ENCODE data around the gene FREM2. TPM values are rescaled to one million over a fixed set of nuclear protein-coding genes. Genes with fewer than 3 reads are reported as not detected.

FREM2 gene, protein sequence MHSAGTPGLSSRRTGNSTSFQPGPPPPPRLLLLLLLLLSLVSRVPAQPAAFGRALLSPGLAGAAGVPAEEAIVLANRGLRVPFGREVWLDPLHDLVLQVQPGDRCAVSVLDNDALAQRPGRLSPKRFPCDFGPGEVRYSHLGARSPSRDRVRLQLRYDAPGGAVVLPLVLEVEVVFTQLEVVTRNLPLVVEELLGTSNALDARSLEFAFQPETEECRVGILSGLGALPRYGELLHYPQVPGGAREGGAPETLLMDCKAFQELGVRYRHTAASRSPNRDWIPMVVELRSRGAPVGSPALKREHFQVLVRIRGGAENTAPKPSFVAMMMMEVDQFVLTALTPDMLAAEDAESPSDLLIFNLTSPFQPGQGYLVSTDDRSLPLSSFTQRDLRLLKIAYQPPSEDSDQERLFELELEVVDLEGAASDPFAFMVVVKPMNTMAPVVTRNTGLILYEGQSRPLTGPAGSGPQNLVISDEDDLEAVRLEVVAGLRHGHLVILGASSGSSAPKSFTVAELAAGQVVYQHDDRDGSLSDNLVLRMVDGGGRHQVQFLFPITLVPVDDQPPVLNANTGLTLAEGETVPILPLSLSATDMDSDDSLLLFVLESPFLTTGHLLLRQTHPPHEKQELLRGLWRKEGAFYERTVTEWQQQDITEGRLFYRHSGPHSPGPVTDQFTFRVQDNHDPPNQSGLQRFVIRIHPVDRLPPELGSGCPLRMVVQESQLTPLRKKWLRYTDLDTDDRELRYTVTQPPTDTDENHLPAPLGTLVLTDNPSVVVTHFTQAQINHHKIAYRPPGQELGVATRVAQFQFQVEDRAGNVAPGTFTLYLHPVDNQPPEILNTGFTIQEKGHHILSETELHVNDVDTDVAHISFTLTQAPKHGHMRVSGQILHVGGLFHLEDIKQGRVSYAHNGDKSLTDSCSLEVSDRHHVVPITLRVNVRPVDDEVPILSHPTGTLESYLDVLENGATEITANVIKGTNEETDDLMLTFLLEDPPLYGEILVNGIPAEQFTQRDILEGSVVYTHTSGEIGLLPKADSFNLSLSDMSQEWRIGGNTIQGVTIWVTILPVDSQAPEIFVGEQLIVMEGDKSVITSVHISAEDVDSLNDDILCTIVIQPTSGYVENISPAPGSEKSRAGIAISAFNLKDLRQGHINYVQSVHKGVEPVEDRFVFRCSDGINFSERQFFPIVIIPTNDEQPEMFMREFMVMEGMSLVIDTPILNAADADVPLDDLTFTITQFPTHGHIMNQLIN (N-terminal part only)
- total RNA-seq, result under 0.01 TPM in 1 of 2 replicates, not detected in the other

DNA sequence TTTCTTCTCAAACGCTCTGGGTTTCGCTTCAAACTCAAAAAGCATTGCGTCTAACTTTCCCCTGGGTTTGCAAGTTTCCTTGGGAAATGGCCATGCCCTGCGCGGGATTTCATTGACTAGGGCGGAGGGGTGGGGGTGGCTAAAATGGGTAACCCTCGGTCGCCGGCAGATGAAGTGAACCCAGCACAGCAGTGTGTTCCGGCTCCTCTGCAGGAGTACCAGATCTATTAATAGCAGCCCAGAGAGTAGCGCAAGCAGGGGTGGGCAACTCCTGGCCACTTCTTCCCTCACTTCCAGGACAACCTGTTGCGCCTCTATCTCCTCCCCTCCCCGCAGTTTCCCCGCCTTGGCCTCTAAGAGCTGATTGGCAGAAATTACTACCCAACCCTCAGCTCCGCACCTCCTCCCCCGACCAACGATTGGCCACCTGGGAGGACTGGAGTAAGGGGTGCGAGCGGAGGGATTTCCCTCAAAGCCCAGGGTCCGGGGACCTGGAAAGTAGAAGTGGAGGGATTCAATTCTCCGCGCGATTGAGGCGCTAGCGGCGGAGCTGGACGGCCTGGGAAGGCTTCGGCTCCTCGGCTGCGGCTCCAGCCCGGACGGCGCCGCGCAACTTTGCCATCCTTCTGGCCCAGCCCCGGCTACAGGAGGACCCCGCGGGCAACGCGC is at the start of gene FREM2:
Gene FREM2 (plus strand): TSS at position 501 of the 669 bp plus-strand sequence. CDS start 268 bp downstream, outside the sequence.
- no peak for DNase-seq (ENCODE audit: low read depth, low spot score)

DNA sequence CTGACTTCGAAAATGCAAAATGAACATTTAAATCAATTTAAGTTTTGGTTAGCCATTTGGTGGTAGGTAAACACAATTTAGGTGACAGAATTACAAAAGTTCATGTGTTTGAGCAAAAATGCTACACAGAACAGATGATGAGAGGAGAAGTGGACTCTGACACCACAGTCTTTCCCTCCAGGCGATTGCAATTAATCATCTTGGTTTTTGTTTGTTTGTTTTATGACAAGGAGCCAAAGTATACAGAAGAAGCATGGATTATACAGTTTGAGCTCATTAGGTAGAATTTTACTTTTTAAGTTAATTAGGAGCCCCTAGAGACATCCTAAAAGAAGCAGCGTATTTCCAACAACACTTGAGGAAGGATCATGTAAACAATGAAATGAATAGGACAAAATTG is 49.3 kb upstream of the FREM2 start:
- no peak for DNase-seq (ENCODE audit: low read depth, low spot score)

DNA sequence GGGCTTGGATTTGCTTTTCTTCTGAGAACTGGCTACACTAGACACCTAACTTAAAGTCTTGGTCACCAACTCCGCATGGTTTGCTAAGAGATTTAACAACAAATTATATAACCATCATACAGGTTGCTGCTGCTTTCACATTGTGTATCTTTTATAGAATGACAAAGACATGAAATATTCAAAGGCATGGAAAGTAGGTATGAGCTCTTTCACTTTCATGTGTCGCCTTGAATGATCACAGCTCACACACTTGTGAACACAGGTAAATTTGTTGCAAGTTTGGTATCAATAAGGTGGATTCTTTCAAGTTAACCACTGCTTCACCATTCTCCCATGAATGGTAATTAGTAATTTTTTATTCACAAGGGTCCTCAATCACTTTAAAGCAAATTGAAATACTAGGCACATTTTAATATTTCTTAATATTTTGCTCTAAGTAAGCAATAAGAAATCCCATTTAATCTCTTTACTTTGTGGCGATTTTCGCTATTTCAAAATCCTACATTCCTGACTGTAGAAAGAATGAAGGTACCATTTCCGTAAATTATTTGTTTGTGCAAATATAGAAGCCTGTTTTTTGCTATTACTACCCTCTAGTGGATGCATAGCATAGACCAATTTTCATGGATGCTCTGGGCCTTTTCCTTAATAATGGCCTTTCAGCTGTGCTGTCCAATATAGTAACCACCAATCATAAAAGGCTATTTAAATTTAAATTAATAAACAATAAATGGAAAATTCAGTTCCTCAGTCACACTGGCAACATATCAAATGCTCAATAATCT is 45.5 kb upstream of the FREM2 start:
- no peak for DNase-seq (ENCODE audit: low read depth, low spot score)

DNA sequence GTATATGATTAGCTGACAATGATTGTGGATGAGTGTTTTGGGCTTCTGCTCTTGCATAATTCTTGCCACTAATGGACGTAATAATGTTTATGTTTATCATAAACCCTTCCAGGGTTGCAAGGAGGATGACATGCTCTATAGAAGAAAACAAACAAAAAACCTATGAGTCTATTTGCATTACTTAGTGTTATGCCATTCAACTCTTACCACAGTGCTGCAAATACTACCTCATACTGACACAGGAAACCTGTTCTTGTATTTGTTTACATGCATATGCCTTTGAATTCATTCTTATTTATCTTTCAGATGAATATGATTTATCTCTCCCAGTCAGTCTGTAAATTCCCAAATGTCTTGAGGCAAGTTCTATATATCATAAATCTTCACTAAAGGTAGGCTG is 39.6 kb upstream of the FREM2 start:
- no peak for DNase-seq (ENCODE audit: low read depth, low spot score)

DNA sequence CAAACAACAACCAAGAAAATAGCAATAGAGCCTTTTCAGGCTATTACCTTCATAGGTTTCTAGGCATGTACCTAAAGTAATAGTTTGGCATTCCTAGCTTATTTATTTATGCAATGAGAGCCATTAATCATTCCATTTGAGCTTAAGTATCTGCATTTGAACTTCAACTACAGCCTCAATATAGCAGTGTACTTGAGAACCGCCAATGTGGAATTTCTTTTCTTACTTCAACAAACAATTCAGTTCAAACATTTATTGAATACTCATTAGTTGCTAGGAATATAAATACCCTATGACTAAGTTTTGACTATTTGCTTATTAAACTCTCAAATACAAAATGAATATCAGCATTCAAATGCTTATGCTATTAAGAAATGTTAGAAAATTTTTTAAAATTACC is 38.0 kb upstream of the FREM2 start:
- no peak for DNase-seq (ENCODE audit: low read depth, low spot score)

DNA sequence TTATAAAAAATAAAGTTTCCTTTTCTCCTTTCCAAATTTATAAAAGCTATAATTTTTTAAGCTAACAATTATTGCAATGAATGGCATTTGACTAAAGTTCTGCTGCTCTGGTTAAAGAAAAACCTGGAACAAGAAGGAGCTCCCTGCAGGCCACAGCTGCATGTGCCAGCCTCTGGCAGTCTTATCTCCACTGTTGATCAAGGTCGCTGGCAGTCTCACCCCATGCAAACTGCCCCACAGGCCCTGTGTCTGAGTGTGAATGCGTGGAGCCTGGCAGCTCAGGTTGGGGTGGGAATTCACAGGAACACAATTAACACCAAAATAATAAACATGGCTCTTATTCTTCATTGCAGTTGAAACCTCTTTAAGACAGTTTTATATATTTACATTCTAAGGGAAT is 30.2 kb upstream of the FREM2 start:
- no peak for DNase-seq (ENCODE audit: low read depth, low spot score)

DNA sequence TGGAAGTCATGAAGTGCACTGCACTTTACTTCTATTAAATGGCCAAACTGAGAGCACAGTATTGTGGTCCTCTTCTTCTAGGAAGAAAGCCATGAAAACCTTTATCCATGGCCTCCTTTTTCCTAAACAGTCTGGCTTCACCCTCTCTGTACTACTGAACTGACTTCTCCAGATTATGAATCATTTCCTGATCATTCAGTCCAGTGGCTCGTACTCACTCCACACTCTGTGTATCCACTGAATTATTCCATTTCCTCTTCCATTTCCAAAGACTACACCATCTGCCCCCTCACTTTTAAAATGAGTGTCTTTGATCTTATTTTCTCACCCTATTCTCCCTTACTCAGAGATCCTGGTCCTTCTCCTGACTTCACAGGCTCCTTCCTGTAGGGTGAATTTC is 29.7 kb upstream of the FREM2 start:
- DNase-seq (ENCODE audit: low read depth, low spot score), result no peak

DNA sequence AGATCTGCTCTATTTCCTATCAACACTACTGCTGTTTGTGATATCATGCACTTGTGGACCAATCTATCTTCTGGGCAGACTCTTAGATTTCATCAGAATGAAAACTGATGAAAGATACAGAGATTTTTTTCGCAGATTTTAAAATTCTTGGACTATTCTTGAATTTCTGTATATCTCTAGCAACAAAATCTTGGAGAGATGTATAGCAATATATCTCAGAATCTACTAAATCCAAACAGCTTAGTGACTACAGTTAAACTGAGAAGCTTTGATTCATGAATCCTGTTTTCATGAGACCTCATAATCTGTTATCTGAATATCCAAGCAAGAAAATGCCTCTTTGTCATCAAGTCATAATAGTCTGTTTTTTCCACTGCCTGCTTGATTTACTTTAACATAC is 28.0 kb upstream of the FREM2 start:
- no peak for DNase-seq (ENCODE audit: low read depth, low spot score)

DNA sequence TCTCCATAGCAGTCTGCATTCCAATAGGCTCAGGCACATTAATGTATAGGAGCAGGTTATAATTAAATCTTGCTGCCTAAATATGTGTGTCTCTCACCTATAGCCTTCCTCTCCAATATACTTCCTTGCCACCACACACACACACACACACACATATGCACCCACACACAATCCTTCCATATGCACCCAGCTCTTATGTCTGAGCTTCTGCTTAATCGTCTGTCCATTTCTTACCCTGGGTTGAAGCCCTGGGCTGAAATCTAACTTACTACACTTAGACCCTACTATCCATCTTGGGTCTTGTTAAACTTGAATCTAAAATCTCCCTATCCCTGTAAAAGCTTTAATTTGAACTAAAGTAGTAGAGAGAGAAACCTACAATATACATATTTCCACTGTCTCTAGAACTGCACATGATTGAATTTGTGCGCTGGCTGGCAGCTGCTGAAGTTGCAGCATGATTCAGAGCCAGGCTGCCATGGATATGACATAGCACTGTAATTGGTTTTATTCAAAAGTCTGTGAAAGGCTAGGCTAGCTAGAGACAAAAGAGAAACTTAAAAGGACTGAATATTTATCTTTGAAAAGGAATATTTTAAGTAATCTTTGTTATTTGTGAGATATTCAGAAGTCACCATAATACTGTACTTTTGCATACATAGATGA is 25.7 kb upstream of the FREM2 start:
- no peak for DNase-seq (ENCODE audit: low read depth, low spot score)

DNA sequence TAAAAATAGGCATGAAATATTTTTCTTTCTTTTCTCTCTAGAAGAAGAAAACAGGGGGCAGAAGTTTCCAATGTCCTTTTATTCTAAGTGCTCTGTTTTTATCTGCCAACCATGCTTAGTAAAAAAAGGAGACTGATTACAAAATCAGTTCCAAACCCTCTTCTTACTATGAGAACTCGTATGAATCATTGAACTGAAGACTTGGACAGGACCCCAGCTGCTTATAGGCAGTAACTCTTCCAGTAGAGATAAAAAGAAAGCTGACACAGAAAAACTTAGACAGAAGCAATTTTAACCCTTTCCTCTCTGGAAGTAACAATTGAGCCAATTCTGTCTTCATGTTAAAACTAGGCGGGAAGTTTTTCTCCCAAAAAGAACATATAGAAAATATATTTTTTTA is 24.5 kb upstream of the FREM2 start:
- DNase-seq (ENCODE audit: low read depth, low spot score), result no peak

DNA sequence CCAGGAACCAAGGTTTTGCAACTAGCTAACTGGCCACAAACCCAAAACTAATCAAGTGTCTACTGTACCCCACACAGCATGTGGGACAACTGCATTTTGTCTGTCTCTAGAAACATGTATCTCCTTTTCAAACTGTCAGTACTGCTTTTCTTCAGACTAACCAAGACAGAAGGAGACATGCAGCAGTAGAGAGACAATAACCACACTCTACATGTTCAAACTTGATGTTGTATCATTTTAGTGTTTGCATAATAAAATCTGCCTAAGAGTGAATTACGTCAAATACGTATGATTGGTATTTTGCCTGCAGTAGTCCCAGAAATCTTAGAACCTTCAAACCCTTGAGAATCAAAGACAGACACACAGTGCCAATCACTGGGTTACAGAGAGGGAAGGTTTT is 22.0 kb upstream of the FREM2 start:
- DNase-seq (ENCODE audit: low read depth, low spot score), result no peak

DNA sequence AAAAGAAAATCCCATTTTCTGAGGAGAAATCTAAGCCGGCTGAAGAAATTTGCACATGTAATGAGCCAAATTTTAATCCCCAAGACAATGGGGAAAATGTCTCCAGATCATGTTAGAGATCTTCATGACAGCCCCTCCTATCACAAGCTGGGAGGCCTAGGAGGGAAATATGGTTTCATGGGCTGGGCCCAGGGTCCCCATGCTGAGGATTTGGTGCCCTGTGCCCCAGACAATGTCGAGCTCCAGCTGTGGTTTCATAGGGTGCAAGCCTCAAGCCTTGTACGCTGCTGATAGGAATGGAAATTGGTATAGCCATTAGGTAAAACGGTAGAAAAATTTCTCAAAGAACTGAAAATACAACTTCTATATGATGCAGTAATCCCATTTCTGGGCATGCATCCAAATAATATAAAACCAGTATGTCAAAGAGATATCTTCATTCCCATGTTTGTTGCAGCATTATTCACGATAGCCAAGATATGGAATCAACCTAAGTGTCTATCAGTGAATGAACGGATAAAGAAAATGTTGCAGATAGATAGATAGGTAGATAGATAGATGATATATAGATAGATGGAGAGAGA is 19.3 kb upstream of the FREM2 start:
- DNase-seq (ENCODE audit: low read depth, low spot score), result no peak

DNA sequence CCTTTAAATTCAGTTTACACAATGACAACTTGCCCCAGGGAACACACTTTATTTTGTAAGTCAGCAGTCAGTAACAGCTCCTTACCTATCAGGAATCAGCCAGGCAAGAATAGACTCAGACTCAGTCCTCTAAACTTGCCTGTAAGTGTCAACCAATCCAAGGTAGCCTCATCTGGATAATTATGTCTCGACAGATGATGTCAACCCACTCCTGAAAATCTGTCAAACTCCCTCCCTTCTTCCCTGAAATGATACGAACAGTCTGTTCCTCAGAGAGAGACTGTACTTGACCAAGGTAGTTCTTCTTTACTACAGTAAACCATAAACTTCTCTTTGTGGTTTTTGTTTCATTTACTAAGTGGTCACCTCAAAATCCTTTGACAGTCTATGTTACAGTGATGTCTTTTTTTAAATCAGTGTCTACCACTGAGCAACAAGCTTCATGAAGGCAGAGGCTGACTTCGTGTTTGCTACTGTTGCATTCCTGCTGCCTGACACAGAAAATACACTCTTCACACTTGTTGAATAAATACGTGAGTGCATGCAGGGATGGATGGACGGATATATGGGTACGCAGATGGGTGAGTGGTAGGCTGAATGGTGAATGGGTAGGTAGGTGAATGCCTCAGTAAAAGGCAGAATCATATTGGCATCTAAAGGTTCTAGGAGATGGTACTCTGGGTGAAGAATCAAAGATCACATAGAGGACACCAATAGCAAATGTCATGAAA is 17.5 kb upstream of the FREM2 start:
- no peak for DNase-seq (ENCODE audit: low read depth, low spot score)

DNA sequence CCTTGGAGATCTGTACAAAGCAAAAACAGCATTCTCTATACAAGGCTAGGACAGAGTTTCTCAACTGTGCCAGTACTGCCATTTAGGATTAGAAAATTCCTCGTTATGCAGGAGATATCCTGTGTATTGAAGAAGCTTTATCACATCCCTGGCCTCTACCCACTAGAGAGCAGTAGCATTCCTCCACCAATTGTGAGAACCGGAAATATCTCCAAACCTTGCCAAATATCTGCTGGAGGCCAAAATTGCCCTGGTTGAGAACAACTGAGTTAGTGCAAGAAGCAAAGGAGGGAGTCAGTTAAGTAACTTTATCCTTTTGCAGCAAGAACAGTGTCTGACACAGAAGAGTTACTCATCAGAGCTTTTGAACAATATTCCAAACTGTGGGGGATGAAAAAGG is 16.2 kb upstream of the FREM2 start:
- DNase-seq (ENCODE audit: low read depth, low spot score), result no peak

DNA sequence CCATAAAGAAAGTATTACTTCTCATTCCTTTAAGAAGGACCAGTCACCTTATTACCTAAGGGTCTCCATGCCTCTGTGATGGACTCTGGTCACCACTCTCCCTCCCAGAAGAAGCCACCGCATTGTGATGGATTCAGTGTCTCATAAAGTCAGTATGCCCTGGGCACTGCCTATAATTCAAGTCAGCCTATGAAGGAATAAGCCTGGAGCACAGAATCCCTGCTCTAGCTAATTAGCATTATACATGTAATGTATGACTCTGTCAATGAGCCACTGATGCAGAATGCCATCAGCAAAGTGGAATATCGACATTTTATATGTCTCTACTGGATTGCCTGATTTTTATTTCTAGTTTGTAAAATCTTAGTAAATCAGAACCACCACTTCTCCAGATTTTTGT is 14.9 kb upstream of the FREM2 start:
- no peak for DNase-seq (ENCODE audit: low read depth, low spot score)

DNA sequence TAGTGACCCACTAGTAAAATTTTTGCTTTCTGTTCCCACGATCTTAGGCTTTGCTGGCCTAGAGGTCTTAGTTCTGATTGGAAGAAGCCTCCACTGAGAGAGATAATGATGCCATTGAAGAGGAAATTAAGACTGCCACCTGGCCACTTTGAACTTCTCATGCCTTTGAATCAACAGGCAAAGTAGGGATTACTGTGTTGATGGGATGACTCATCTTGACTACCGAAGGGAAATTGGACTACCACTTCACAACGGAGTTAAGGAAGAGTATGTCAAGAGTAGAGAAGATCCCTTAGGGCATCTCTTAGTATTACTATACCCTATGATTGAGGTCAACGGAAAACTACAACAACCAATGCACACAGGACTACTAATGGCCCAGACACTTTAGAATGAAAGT is 12.7 kb upstream of the FREM2 start:
- DNase-seq (ENCODE audit: low read depth, low spot score), result no peak

DNA sequence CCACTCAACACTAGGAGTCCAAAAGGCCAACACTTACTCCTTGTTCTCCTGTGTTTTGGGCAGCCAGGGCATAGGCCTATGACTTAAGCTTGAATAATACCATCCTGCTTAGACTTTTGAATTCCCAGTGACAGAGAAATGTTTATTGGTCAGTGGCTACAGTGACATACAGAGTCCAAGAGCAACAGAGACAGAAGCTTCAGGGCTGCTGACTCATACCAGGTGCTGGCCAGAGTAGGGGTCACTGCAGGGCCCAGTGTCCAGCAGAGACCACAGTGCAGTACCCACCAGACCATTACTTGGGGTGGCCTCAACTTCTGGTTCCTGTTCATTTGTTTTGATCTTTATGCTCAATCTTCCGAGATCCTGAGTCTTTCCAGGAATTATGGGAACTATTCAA is 6.0 kb upstream of the FREM2 start:
- no peak for DNase-seq (ENCODE audit: low read depth, low spot score)

DNA sequence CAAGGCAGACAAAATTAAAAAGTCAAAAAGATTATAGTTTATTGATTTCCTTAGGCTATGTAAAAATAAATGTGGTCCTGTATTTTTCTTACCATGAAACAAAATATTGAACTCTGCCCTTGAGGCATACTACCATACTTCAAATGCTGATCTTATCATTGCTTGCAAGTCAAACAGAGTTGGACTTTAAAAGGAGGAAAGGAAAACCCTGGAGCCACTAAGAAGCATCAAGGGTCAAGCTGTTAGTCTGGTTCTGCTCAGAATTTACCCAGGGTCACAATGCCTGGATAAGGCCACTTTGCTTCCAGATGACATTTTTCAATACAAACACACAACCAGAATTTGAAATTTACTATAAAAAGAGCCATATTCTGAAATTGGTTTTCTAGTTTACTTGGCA is 2.2 kb upstream of the FREM2 start:
- DNase-seq (ENCODE audit: low read depth, low spot score), result no peak

DNA sequence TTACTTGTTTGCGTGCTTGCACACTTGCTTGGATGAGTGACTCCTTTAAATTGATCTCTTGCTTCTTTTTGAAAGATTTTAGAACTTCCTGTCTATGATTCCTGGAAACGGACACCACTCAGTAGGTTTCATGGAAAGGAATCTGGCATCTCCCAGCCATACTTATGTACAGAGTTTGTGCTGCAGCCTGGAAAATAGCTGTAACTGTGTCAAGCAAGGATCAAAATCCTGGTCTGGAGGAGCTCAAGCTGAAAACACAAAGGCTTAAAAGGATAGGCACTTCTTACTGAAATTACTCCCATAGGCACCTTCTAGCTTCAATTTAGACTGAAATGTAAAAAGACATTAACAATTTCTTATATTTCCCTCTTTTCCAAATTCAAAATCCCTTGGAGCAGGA is 1.4 kb upstream of the FREM2 start:
- DNase-seq (ENCODE audit: low read depth, low spot score), result no peak
